Stimulated activated CD4-positive, alpha-beta T cell treated with anti-CD3 and anti-CD28 coated beads, Interleukin-4, amount 100 ng/mL, for 48 hours (primary cell): ENCODE results near the gene BTF3.
"Not testable (repeated sequence)": the region's sequence is repeated elsewhere in the genome, so short reads cannot be mapped to it uniquely, and the experiment has no call there.

ENCODE experiments used
- DNase-seq, 2 donors: peaks; one replicate each; pipeline ENCODE4 v3.0.0-alpha.2; 2020; ENCODE audit warnings: low read depth in 2 of 2

The BTF3 gene

GRCh38 chr5:73485715-73486114 is 12.5 kb upstream of the BTF3 start:
- no peak for DNase-seq

- DNase-seq, result no peak
These were observed 11.9 kb upstream of the BTF3 start for GRCh38 chr5:73486119-73486899.

DNA sequence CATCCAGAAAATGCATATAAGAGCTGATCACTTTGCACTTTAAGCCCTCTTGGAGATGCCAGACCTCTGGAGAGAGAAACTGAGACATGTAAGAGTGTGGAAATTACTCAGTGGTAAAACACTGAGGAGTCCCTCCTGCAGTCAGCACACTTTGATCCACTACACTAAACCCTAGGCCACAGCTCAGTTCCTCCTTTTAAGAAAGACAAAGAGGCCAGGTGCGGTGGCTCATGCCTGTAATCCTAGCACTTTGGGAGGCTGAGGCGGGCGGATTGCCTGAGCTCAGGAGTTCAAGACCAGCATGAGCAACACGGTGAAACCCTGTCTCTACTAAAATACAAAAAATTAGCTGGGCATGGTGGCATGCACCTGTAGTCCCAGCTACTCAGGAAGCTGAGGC is 11.0 kb upstream of the BTF3 start:
- not testable (repeated sequence) for DNase-seq

- no peak for DNase-seq
These were observed 10.4 kb upstream of the BTF3 start for GRCh38 chr5:73487815-73488214.

GRCh38 chr5:73488806-73489205 is 9.4 kb upstream of the BTF3 start:
- DNase-seq, result no peak

DNA sequence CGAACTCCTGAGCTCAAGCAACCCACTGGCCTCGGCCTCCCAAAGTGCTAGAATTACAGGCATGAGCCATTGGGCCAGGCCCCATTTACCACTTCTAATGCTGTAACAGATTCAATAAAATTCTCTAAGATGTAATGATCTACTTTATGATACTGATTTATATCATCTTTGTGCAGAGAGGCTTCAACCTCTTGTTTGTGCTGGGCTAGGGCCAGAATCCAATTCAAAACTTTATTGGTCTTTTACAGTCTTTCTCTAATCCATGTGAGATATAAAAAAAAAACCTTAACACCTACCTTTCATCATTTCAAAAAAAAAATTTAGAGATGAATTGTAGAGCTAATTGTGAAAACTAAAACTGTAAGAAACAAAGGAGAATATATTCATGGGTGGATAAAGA is 8.2 kb upstream of the BTF3 start:
- no peak for DNase-seq

DNA sequence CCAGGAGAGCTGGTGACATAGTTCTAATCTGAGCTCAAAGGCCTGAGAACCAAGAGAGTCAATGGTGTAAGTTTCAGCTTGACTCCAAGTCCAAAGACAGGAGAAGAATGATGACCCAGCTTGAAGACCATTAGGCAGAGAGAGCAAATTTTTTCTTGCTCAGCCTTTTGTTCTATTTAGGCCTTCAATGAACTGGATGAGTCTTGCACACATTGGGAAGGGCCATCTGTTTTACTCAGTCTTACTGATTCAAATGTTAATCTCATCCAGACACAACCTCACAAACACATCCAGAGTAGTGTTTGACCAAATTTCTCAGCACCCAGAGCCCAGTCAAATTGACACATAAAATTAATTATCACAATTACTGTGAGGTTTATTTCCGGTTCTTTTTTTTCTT is 7.1 kb upstream of the BTF3 start:
- no peak for DNase-seq

- no peak for DNase-seq
These were observed 4.8 kb upstream of the BTF3 start for GRCh38 chr5:73493421-73493820.

DNA sequence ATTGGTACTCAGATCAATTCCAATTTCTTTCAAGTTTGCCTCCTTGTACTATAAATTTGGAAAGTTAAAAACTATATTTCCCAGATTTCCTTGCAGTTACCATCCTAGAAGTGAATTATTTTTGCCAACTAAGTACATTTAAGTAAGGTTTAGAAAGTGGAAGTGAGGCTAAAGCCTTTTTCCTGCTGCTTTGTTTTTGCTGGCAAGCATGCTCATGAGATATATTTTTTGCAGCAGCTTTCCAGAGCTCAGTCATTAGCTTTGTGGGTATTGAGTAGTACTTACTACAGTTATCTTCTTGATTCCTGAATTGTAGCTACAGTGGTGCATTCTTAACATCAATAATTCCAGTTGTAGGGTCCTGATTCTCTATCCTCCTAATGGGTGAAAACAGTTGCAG is 3.5 kb upstream of the BTF3 start:
- DNase-seq, result no peak

DNA sequence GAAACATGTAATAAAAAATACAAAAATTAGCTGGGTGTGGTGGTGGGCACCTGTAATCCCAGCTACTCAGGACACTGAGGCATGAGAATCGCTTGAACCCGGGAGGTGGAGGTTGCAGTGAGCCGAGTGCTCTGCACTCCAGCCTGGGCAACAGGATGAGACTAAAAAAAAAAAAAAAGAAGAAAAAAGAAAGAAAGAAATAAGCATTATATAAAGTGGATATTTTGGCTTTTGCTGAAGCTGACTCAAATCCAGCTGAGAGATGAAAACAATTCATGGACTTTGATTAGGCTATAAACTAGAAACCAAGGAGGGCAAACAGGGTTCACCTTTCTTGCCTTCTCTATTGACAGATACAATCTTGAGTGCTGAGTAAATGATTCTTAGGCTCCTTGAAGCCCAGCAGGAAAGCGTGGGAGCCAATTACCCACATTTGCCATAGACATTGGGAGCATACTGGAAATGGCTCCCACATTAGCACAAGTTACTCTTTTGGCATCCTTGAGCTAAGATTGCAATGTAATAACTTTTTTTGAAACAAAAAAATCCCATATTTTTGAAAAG is 2.4 kb upstream of the BTF3 start:
- DNase-seq, result no peak

DNA sequence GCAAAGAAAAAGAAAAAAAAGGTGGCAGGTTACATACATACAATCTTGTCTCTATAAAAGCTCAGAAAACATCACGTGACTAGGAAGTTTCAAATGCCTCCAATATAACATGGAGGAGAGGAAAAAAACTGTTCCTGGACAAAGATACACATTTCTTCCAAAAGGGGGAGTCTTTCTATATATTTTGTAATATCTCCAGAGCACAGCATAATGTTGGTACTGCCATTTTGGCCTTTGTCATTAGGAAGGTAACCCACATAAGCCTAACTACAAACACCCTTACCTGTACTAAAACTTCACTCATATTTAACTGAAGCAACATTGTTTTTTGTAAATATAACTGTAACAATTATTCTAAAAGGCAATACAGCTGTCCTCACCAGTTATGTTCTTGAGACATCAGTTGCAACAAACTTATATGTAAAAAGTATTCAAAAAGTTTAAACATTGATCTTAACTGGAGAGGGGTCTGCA is 1.2 kb upstream of the BTF3 start:
- DNase-seq, result no peak

GRCh38 chr5:73497497-73498056 is 665 bp upstream of the BTF3 start:
- no peak for DNase-seq

- DNase-seq, result no peak
These were observed 945 bp downstream of the BTF3 start for GRCh38 chr5:73499187-73499586.

GRCh38 chr5:73499756-73500155 is 1.5 kb downstream of the BTF3 start:
- no peak for DNase-seq

- no peak for DNase-seq
These were observed 3.2 kb downstream of the BTF3 start for GRCh38 chr5:73501406-73501805.

- no peak for DNase-seq
These were observed 8.3 kb downstream of the BTF3 start for GRCh38 chr5:73506459-73506955.

DNA sequence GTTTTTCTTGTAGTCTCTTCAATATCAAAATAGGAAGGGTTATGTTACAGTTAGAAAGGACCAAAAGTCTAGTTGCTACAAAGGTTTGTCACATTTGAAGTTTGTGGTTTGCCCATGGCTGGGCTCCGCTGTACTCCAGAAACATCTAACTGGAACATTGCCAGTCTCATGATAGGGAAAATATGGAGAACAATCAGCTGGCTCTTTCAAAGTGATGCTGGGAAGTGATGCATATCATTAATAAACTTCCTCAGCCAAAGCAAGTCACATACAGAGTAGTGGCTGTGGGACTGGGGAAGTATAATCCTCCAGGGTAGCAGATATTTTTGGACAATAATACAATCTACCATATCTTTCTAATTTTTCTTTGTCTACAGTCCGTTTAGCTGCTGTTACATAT is 8.8 kb downstream of the BTF3 start:
- DNase-seq, result no peak

DNA sequence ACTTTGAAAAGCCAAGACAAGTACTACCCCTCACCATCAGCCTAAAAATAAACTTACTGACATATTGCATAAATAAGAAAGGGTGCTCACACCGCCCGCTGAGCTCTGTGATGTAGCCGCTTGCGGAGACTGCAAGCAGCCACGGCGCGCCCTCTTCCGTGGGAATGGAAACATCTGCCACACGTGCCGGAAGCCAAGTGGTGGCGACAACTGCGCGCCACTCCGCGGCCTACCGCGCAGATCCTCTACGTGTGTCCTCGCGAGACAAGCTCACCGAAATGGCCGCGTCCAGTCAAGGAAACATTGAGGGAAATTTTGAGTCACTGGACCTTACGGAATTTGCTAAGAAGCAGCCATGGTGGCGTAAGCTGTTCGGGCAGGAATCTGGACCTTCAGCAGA is 10.3 kb downstream of the BTF3 start:
- not testable (repeated sequence) for DNase-seq

GRCh38 chr5:73513996-73514395 is 15.8 kb downstream of the BTF3 start:
- no peak for DNase-seq

DNA sequence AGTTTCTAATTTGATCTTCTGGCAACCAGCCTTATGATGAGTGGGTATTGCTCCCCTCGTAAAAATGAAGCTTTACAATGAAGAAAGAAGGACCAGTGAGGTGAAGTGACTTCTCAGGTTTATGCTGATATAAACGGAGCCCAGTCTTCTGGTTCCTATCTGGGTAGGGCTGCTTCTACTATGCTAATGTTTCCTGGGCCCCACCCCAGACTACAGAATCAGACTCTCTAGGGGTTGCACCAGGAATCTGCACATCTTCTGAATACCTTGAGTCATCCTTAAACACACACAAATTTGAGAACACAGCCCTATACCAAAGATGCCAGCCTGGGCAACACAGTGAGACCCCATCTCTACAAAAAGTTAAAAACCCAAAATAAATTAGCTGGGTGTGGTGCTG is 16.2 kb downstream of the BTF3 start:
- DNase-seq, result no peak

DNA sequence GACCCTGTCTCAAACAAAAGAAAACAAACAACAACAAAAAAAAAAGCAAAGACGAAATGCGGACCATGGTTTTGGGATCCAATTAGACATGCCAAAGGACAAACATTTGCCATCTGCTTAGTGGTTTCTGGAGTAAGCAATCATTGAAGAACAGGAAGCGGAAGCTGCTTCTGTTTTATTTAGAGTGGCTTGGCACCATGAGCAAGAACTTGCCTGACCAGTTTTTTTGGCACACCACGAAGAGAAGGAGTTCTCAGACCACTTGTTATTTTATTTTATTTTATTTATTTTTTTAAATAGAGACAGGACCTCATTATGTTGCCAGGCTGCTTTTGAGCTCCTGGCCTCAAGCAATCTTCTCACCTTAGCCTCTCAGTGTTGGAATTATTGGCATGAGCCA is 17.0 kb downstream of the BTF3 start:
- DNase-seq, result no peak

DNA sequence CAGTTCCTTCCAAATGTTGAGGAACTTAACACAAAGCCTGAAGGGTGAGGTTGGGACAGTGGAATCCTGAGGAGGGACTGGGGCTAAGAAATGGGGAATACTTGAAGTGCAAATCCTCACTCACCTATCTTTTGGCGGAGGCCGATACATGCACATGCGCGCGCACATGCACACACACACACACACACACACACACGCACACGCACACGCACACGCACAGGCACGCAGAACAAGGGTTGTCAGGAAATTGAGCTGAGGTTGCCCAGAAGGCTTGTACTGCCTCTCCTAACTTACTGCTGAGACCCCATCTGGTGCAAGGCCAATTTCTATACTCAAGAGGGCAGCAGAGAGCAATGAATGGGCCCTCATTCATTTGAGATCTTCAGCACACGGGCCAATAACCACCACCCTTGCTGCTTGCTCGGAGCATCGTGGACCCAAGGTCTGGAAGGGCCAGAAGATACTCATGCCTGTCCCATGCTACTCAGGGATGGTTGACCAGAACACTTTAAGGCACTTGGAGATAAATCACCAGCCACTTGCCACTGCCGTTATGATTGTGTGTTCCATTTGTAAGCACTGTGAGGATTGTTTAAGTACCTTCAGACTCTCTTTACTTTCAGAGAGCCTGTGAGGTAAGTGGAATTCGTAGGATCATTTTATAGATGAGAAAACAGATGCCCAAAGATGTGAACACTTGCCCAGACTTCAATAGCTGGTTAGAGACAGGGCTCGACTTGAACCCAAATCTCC is 21.5 kb downstream of the BTF3 start:
- peak; percentile 40 to 41 for DNase-seq
